Suppressor macrophage treated with lipopolysaccharide for 4 hours (primary cell): ENCODE measurements around the gene GDPGP1.
"Not testable (repeated sequence)": the region's sequence is repeated elsewhere in the genome, so short reads cannot be mapped to it uniquely, and the experiment has no call there.

Source experiments
- DNase-seq: peaks from one replicate; pipeline ENCODE4 v3.0.0-alpha.2; 2020

The GDPGP1 gene

GRCh38 chr15:90227336-90227735 lies 6.7 kb upstream of the GDPGP1 start:
- DNase-seq: no peak

- DNase-seq: no peak
These were observed 5.9 kb upstream of the GDPGP1 start for GRCh38 chr15:90227816-90228772.

DNA sequence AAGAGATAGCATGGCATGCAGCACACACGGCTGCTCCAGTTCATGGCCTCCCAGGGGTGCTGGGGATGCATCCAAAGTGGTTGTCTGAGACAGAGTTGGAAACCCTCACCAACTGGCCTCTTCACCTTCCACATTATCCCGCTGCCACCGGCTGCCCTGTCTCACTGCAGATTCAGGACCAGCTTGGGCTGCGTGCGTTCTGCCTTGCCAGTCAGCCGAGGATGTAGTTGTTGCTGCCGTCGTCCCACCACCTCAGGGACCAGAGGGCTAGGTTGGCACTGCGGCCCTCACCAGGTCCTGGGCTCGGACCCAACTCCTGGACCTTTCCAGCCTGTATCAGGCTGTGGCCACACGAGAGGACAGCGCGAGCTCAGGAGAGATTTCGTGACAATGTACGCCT lies 5.0 kb upstream of the GDPGP1 start:
- DNase-seq: no peak

DNA sequence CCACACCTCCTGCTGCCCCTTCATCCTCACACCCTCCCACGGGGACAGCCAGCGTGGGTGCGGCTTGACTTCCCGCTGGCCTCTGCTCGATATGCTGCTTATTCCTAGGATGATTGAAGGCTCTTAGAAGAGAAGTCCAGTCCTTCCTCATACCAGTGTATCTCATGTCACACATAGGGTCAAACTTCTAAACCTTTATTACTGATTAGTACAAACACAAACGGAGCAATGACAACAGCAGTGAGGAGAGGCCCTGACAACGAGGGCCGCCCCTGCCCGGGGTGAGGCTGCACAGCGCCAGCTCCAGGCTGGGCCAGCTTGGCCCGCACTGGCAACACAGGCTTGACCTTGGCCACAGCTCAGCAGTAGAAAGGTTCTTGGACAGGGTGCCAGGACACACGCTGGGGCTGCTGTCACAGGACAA lies 3.9 kb upstream of the GDPGP1 start:
- no peak for DNase-seq

GRCh38 chr15:90230610-90231009 lies 3.4 kb upstream of the GDPGP1 start:
- DNase-seq: no peak

DNA sequence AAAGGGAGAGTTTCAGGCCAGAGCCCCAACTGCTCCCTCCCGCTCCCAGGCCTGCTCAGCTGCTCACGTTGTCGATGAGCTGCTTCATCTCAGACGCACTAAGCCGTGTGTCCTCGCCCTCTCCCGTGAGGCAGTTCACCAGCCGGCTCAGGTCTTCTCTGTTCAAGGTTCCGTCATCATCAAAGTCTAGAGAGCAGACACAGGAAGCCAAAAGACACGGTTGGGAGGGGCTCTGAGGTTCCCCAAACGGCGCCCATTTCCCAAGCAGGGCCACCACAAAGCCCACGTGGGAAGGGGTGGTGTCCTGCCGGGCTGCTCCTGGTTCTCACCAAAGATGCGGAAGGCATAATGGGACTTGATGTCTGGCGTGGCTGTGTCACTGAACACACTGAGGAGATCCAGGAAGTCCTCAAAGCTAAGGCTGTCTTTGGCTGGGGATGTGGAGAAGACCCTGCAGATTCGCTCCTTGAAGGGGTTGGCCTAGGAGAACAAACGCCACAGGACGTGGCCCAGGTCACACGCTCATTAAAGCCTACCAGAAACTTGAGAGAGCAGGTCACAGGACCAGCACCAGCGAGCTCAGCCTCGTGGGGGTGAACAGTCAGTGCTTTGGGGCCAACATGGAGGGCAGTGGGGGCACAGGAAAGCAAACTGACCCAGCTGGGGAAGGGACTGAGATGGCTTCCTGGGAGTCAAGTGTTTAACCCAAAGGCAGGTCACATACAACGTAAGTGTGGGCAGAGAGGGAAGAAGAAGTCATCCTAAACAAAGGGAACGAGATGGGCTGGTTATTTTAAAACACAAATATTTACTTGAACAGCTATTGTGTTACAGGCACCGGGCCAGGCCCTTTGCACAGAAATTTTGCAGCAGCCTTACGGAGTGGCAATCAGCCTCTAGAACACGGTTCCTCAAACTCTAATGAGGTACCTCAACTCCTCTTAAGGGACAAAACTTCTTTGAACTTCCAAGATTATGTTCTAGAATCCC lies 2.7 kb upstream of the GDPGP1 start:
- peak; percentile 82 for DNase-seq

GRCh38 chr15:90232196-90232595 lies 1.8 kb upstream of the GDPGP1 start:
- DNase-seq: no peak

- DNase-seq: no peak
These were observed 1.0 kb upstream of the GDPGP1 start for GRCh38 chr15:90232941-90233386.

- peak; percentile 100 for DNase-seq
These were observed 468 bp upstream of the GDPGP1 start, which contains the start of gene CIB1 for GRCh38 chr15:90233387-90234095. TSS of gene CIB1 (minus strand) at chr15:90233941. CDS start at chr15:90233885, 56 bp downstream.

- DNase-seq: no peak
These were observed 5.4 kb downstream of the GDPGP1 start for GRCh38 chr15:90239371-90239770.

DNA sequence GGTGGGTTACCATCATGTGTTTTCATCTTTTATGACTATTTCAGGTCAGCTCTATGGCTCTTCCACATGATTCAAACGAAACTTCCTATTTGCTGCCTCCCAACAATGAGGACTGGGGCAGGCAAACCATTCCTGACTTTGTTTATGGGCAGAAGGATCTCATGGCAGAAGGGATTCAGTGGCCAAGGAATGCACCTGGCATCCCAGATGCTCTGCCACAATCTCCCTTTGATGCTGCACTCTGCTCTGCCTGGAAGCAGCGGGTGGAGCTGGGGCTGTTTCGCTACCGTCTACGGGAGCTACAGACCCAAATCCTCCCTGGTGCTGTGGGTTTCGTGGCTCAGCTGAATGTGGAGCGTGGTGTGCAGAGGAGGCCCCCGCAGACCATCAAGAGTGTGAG lies 6.8 kb downstream of the GDPGP1 start:
- no peak for DNase-seq

- DNase-seq: no peak
These were observed 7.6 kb downstream of the GDPGP1 start for GRCh38 chr15:90241343-90242192.

DNA sequence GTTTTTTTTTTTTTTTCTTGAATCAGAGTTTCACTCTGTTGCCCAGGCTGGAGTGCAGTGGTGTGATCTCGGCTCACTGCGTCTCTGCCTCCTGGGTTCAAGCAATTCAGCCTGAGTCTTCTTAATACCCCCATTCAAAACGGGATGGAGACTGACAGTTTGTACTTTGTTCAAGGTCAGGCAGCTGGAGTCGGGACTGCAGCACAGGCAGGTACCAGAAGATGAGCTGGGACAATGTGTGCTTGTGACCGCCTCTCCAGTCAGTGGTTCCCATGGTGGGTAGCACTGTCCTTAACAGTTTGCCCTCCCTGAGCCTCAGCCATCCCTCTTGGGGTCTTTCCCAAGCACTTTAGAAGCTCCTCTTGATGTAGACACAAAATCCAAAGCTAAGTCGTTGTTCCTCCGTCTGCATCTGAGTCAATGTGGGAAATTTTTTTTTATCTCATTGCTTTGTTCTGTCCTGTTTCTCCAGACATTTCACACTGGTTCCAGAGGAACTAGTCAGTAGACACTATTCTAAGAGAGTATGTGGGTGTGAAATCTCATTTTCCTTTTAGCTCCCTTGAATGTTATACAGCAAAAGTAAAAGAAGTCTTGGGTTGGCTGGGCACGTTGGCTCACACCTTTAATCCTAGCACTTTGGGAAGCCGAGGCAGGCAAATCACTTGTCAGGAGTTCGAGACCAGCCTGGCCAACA lies 10.1 kb downstream of the GDPGP1 start:
- no peak for DNase-seq

- no peak for DNase-seq
These were observed 14.8 kb downstream of the GDPGP1 start for GRCh38 chr15:90248789-90249202.

GRCh38 chr15:90249203-90249863 lies 15.3 kb downstream of the GDPGP1 start, which contains the start of gene TTLL13:
TSS of gene TTLL13 (plus strand) at chr15:90249556. CDS start at chr15:90250631, 1,075 bp downstream.
- DNase-seq: peak; percentile 84

- DNase-seq: no peak
These were observed 23.8 kb downstream of the GDPGP1 start for GRCh38 chr15:90257776-90258175.

DNA sequence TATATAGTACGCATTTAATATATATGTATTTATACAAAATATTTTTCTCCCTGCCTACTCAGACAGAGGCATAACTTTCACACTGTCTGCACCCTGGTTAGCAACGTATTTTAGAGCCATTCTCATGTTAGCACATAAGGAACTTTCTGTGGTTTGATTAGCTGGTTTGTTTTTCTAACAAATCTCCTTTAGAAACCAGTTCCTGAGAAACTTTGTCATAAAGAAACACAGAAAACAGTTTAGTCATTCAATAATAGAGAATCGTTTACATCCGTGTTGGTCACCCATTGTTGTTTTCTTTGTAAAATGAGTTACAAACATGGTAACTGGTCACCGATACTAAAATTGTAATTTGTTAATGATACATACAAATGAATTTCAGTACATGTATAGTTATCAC lies 25.5 kb downstream of the GDPGP1 start:
- no peak for DNase-seq

DNA sequence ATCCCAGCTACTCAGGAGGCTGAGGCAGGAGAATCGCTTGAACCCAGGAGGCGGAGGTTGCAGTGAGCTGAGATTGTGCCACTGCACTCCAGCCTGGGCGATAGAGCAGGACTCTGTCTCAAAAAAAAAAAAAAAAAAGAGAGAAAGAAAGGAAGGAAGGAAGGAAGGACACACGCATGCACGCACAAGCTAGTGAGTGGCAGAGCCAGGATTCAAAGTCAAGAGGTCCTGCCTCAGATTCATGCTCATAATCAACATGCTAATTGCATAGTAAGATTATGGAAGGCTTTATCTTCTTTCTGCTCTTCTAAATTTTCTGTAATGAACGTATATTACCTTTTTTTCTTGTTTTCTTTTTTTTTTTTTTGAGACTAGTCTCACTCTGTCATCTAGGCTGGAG lies 26.7 kb downstream of the GDPGP1 start:
- not testable (repeated sequence) for DNase-seq

GRCh38 chr15:90261811-90262210 lies 27.8 kb downstream of the GDPGP1 start:
- DNase-seq: no peak

- no peak for DNase-seq
These were observed 28.4 kb downstream of the GDPGP1 start for GRCh38 chr15:90262426-90262825.
